GM12878 (cell line): ENCODE measurements around the gene PARK7. TPM values are rescaled to one million over a fixed set of nuclear protein-coding genes. Genes with fewer than 3 reads are reported as not detected.

Source experiments
- ATAC-seq: fragments of 200-7000 bp; cut with Tn5 transposase; 3 replicates; pipeline ENCODE4 v1.9.1; 2020; ENCODE audit warnings: mild to moderate bottlenecking, moderate library complexity
- BruUV-seq: library from RNA; stranded (reverse); fragments of 400-500 nt; replicated peaks from 2 replicates; lab custom pipeline; 2021; lab: Mats Ljungman, UMichigan
- CTCF ChIA-PET: fragments of 300-600 bp; sonication (Branson Sonifier 250); formaldehyde crosslinking; extraction: SDS; loops from one replicate; lab custom pipeline; 2021; ENCODE audit warnings: inconsistent platforms; lab: Yijun Ruan, JAX
- POLR2A ChIA-PET: fragments of 350-600 bp; formaldehyde crosslinking; extraction: SDS; loops from one replicate; lab custom pipeline; 2021; ENCODE audit warnings: inconsistent platforms; lab: Charles Lee
- RAD21 ChIA-PET: fragments of 300-600 bp; sonication (Branson Sonifier 250); formaldehyde crosslinking; loops from one replicate; lab custom pipeline; 2023; ENCODE audit warnings: antibody characterized with exemption; ENCODE audit not compliant: unreplicated experiment; lab: Charles Lee
- SMC1A ChIA-PET: fragments of 300-600 bp; sonication (Branson Sonifier 250); formaldehyde crosslinking; loops from one replicate; lab custom pipeline; 2023; ENCODE audit not compliant: unreplicated experiment, uncharacterized antibody; lab: Charles Lee
- DNase-seq: peaks from one replicate; pipeline ENCODE4 v3.0.0-alpha.2; 2011; ENCODE audit warnings: low read depth, low spot score
- FAIRE-seq: peaks from 3 replicates; lab custom pipeline; 2011; peaks lifted over from hg19 to GRCh38; lab: Jason Lieb, UNC
- H2AFZ ChIP-seq: 2 replicates; pipeline ENCODE4 v1.6.0; 2011; ENCODE audit warnings: low read depth, low read length, control low read depth; ENCODE audit not compliant: control insufficient read depth
- H3K27ac ChIP-seq: 2 replicates; pipeline ENCODE4 v1.5.1; 2011; ENCODE audit warnings: control low read depth; ENCODE audit not compliant: control insufficient read depth, insufficient read depth
- H3K27me3 ChIP-seq, 2 experiments: replicated peaks in 1 of 2; 2 replicates each; pipeline versions ENCODE4 v1.6.0 to v1.6.1; 2011; ENCODE audit warnings: low read length in 1 of 2; ENCODE audit not compliant: control insufficient read depth in 2 of 2, insufficient read depth in 2 of 2
- H3K36me3 ChIP-seq, 2 experiments: 2 replicates each; pipeline ENCODE4 v1.5.1; 2011; ENCODE audit warnings: low read length in 1 of 2; ENCODE audit not compliant: control insufficient read depth in 2 of 2, insufficient read depth in 2 of 2
- H3K4me1 ChIP-seq: 2 replicates; pipeline ENCODE4 v1.6.1; 2011; ENCODE audit warnings: mild to moderate bottlenecking, low read length, moderate library complexity, mixed read lengths; ENCODE audit not compliant: control insufficient read depth, insufficient read depth
- H3K4me2 ChIP-seq: 2 replicates; pipeline ENCODE4 v1.6.0; 2011; ENCODE audit warnings: control low read depth; ENCODE audit not compliant: control insufficient read depth, insufficient read depth
- H3K4me3 ChIP-seq: fragments of 200-600 bp; sonication (generic); 2 replicates; pipeline ENCODE4 v1.5.1; 2016
- H3K79me2 ChIP-seq: 2 replicates; pipeline ENCODE4 v1.6.0; 2011; ENCODE audit warnings: low read length; ENCODE audit not compliant: control insufficient read depth, insufficient read depth
- H3K9ac ChIP-seq: 2 replicates; pipeline ENCODE4 v1.8.0; 2011; ENCODE audit warnings: low read length, control low read depth, mixed read lengths; ENCODE audit not compliant: control insufficient read depth, insufficient read depth
- H3K9me3 ChIP-seq: replicated peaks from 3 replicates; pipeline ENCODE4 v1.5.1; 2011; ENCODE audit warnings: mild to moderate bottlenecking, low read length; ENCODE audit not compliant: control insufficient read depth, insufficient read depth
- H4K20me1 ChIP-seq: 2 replicates; pipeline ENCODE4 v1.6.0; 2011; ENCODE audit not compliant: control insufficient read depth, insufficient read depth
- EP300 ChIP-seq, 2 experiments: fragments of 150-350 bp in 1 of 2; IDR thresholded peaks; 2 replicates each; pipeline ENCODE4 v1.6.1; 2011 to 2012; ENCODE audit warnings: low read depth in 2 of 2, low read length in 2 of 2, borderline replicate concordance in 1 of 2, improper control_type of control experiment in 1 of 2, inconsistent platforms in 1 of 2; ENCODE audit not compliant: control insufficient read depth in 1 of 2
- FOS ChIP-seq: IDR thresholded peaks from 3 replicates; pipeline ENCODE4 v1.6.1; 2011; ENCODE audit warnings: borderline replicate concordance; ENCODE audit not compliant: insufficient read length; ENCODE audit errors: extremely low read depth
- HDAC6 ChIP-seq: fragments of 200-600 bp; sonication (generic); IDR thresholded peaks from one replicate; pipeline ENCODE4 v1.8.0; 2017; ENCODE audit warnings: antibody characterized with exemption; ENCODE audit not compliant: unreplicated experiment
- IKZF1 ChIP-seq: fragments of 450-650 bp; conservative IDR thresholded peaks from 2 replicates; pipeline ENCODE4 v1.6.1; 2017; ENCODE audit warnings: antibody characterized with exemption, mild to moderate bottlenecking
- JUND ChIP-seq: IDR thresholded peaks from 2 replicates; pipeline ENCODE4 v1.6.1; 2012; ENCODE audit warnings: low read depth, mild to moderate bottlenecking, low read length, improper control_type of control experiment, moderate library complexity
- MYB ChIP-seq: fragments of 150-350 bp; IDR thresholded peaks from 2 replicates; pipeline ENCODE4 v1.6.1; 2014; ENCODE audit warnings: mild to moderate bottlenecking, low read depth, low read length, borderline replicate concordance
- NFYB ChIP-seq: IDR thresholded peaks from 2 replicates; pipeline ENCODE4 v1.6.1; 2011; ENCODE audit warnings: low read depth, mild to moderate bottlenecking, low read length, improper control_type of control experiment, moderate library complexity; ENCODE audit not compliant: insufficient read depth
- NRF1 ChIP-seq: conservative IDR thresholded peaks from 2 replicates; pipeline ENCODE4 v1.6.1; 2011; ENCODE audit warnings: mild to moderate bottlenecking, low read depth, low read length, improper control_type of control experiment
- POLR2AphosphoS5 ChIP-seq: IDR thresholded peaks from 2 replicates; pipeline ENCODE4 v1.6.1; 2011; ENCODE audit warnings: mild to moderate bottlenecking, low read length, inconsistent platforms
- SIN3A ChIP-seq: IDR thresholded peaks from 2 replicates; pipeline ENCODE4 v1.6.1; 2012; ENCODE audit warnings: low read depth, low read length, improper control_type of control experiment
- SREBF1 ChIP-seq: IDR thresholded peaks from 2 replicates; pipeline ENCODE4 v1.6.1; 2012; ENCODE audit warnings: mild to moderate bottlenecking, low read length
- TARDBP ChIP-seq: IDR thresholded peaks from 2 replicates; pipeline ENCODE4 v1.6.1; 2016; ENCODE audit warnings: borderline replicate concordance
- WGBS: methylation state at CpG from one replicate; pipeline ENCODE4 v1.1.6; 2016; ENCODE audit warnings: low lambda C conversion rate; ENCODE audit not compliant: insufficient replicate concordance, insufficient coverage; ENCODE audit errors: missing lambda C conversion rate; 5-methylcytosine and 5-hydroxymethylcytosine counted together
- in situ Hi-C: fragments of 300-500 bp; cut with MboI; formaldehyde crosslinking; loops from 9 replicates; pipeline ENCODE4 v1.14.3; 2018; ENCODE audit warnings: mixed read lengths
- intact Hi-C: fragments of 100-400 bp; cut with micrococcal nuclease; formaldehyde crosslinking; loops from one replicate; pipeline ENCODE4 v1.14.2; 2022; ENCODE audit not compliant: unreplicated experiment
- polyA plus RNA-seq, 11 experiments: library from polyadenylated mRNA; depleted of rRNA in 4 of 11; unstranded in 6 of 11; stranded (reverse) in 5 of 11; fragments of >200 nt; fragmentation: Nextera tagmentation in 4 of 11; fragmentation: Illumina TruSeq in 1 of 11; extraction: Ambion mirVana in 4 of 11; extraction: Trizol in 1 of 11; gene quantifications; 1 replicate in 1 of 11; 2 replicates in 10 of 11; pipeline versions ENCODE4 v1.2.1 to v1.2.3, GENCODE V29; 2011 to 2016; ENCODE audit warnings: inconsistent platforms in 2 of 11, missing spikeins in 2 of 11, low read depth in 1 of 11
- total RNA-seq, 4 experiments: library from RNA; depleted of rRNA in 3 of 4; stranded (reverse); fragments of >200 nt in 3 of 4; fragmentation: Illumina TruSeq in 1 of 4; extraction: Trizol in 1 of 4; gene quantifications; 2 replicates each; pipeline versions ENCODE4 v1.2.1 to v1.2.3, GENCODE V29; 2013 to 2021
- TF ChIP-seq, protein P1 (sequence below): IDR thresholded peaks from 2 replicates; pipeline ENCODE4 v1.6.1; 2012; ENCODE audit warnings: low read depth, low read length, improper control_type of control experiment
- TF ChIP-seq, protein P2 (sequence below): fragments of 450-650 bp; formaldehyde crosslinking; IDR thresholded peaks from 2 replicates; pipeline ENCODE4 v1.4.0; 2020; ENCODE audit warnings: mild to moderate bottlenecking, moderate library complexity
- TF ChIP-seq, protein P3 (sequence below): fragments of 450-650 bp; IDR thresholded peaks from 2 replicates; pipeline ENCODE4 v1.6.1; 2018; ENCODE audit warnings: mild to moderate bottlenecking, low read depth, moderate library complexity; ENCODE audit not compliant: partially characterized antibody

Gene PARK7
- total and polyA plus RNA-seq, 10 of the 15 experiments (the other 5 are each of a cell fraction or from before 2014, with no cell fraction given), result 267 to 1,056 (median 495) TPM

DNA sequence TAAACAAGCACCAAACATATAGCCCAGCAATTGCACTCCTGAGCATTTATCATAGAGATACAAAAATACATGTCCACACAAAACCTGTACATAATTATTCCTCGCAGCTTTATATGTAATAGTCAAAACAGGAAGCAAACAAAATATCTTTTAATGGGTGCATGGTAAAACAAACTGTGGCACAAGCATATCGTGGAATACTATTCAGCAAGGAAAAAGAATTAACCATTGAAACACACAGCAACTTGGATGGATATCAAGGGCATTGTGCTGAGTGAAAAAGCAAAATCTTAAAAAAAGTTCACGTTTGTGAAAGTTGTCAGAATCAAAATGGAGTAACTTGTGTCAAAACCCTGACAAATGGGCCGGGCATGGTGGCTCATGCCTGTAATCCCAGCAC is 33.3 kb upstream of the PARK7 start:
- in situ Hi-C loops, result no loop called here
- H3K4me3 ChIP-seq, result no peak overlapping the region
- ChIA-PET RAD21 (no interaction called here), CTCF (interaction anchor here (0.7 kb wide), 1 partner anchor 132 kb away, joined by 3 read pairs; no protein-coding TSS in a partner anchor), POLR2A (no interaction called here), SMC1A (interaction anchor here (1.0 kb wide), 1 partner anchor 15 kb away, joined by 3 read pairs; no protein-coding TSS in a partner anchor)
- no TSS peak for BruUV-seq
- H3K9ac ChIP-seq, result no peak overlapping the region
- H3K79me2 ChIP-seq, result no peaks in the 10 kb centered on the region
- ATAC-seq (no peak), DNase-seq (no peak), FAIRE-seq (no peak)
- H2AFZ ChIP-seq, result no peak overlapping the region
- no peaks in the 10 kb centered on the region for H3K36me3 ChIP-seq
- peaks cover 12% of the 10 kb centered on the region for H3K4me1 ChIP-seq
- H3K9me3 ChIP-seq, result no peaks in the 10 kb centered on the region
- intact Hi-C loops, result no loop called here
- WGBS, result 30% methylated on average over 4 of the region's 4 CpGs
- H3K4me2 ChIP-seq, result no peak overlapping the region
- no peak for TF ChIP-seq NRF1
- TF ChIP-seq, protein P1, sequence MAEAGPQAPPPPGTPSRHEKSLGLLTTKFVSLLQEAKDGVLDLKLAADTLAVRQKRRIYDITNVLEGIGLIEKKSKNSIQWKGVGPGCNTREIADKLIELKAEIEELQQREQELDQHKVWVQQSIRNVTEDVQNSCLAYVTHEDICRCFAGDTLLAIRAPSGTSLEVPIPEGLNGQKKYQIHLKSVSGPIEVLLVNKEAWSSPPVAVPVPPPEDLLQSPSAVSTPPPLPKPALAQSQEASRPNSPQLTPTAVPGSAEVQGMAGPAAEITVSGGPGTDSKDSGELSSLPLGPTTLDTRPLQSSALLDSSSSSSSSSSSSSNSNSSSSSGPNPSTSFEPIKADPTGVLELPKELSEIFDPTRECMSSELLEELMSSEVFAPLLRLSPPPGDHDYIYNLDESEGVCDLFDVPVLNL, result no peak
- TF ChIP-seq TARDBP, result no peak
- no peak for TF ChIP-seq HDAC6
- TF ChIP-seq FOS, result no peak
- TF ChIP-seq, protein P2, sequence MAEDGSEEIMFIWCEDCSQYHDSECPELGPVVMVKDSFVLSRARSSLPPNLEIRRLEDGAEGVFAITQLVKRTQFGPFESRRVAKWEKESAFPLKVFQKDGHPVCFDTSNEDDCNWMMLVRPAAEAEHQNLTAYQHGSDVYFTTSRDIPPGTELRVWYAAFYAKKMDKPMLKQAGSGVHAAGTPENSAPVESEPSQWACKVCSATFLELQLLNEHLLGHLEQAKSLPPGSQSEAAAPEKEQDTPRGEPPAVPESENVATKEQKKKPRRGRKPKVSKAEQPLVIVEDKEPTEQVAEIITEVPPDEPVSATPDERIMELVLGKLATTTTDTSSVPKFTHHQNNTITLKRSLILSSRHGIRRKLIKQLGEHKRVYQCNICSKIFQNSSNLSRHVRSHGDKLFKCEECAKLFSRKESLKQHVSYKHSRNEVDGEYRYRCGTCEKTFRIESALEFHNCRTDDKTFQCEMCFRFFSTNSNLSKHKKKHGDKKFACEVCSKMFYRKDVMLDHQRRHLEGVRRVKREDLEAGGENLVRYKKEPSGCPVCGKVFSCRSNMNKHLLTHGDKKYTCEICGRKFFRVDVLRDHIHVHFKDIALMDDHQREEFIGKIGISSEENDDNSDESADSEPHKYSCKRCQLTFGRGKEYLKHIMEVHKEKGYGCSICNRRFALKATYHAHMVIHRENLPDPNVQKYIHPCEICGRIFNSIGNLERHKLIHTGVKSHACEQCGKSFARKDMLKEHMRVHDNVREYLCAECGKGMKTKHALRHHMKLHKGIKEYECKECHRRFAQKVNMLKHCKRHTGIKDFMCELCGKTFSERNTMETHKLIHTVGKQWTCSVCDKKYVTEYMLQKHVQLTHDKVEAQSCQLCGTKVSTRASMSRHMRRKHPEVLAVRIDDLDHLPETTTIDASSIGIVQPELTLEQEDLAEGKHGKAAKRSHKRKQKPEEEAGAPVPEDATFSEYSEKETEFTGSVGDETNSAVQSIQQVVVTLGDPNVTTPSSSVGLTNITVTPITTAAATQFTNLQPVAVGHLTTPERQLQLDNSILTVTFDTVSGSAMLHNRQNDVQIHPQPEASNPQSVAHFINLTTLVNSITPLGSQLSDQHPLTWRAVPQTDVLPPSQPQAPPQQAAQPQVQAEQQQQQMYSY (CRISPR knock-in tag), result no peak
- TF ChIP-seq SIN3A, result no peak
- no peak for TF ChIP-seq SREBF1
- TF ChIP-seq, protein P3, sequence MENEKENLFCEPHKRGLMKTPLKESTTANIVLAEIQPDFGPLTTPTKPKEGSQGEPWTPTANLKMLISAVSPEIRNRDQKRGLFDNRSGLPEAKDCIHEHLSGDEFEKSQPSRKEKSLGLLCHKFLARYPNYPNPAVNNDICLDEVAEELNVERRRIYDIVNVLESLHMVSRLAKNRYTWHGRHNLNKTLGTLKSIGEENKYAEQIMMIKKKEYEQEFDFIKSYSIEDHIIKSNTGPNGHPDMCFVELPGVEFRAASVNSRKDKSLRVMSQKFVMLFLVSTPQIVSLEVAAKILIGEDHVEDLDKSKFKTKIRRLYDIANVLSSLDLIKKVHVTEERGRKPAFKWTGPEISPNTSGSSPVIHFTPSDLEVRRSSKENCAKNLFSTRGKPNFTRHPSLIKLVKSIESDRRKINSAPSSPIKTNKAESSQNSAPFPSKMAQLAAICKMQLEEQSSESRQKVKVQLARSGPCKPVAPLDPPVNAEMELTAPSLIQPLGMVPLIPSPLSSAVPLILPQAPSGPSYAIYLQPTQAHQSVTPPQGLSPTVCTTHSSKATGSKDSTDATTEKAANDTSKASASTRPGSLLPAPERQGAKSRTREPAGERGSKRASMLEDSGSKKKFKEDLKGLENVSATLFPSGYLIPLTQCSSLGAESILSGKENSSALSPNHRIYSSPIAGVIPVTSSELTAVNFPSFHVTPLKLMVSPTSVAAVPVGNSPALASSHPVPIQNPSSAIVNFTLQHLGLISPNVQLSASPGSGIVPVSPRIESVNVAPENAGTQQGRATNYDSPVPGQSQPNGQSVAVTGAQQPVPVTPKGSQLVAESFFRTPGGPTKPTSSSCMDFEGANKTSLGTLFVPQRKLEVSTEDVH, result no peak
- no peak for TF ChIP-seq POLR2AphosphoS5
- no peak for TF ChIP-seq IKZF1
- TF ChIP-seq JUND, result no peak
- no peak for TF ChIP-seq EP300 (IDR thresholded peaks at IDR 0.05; ENCODE audit: borderline replicate concordance in 1 of 2, control insufficient read depth in 1 of 2, low read depth in 2 of 2, low read length in 2 of 2)
- no peak for TF ChIP-seq NFYB
- TF ChIP-seq MYB, result no peak
- H4K20me1 ChIP-seq, result no peaks in the 10 kb centered on the region
- no peak overlapping the region for H3K27ac ChIP-seq
- no peaks in the 10 kb centered on the region for H3K27me3 ChIP-seq
